ENCODE data around the gene SLC25A23.

- TF ChIP-seq, protein P1, sequence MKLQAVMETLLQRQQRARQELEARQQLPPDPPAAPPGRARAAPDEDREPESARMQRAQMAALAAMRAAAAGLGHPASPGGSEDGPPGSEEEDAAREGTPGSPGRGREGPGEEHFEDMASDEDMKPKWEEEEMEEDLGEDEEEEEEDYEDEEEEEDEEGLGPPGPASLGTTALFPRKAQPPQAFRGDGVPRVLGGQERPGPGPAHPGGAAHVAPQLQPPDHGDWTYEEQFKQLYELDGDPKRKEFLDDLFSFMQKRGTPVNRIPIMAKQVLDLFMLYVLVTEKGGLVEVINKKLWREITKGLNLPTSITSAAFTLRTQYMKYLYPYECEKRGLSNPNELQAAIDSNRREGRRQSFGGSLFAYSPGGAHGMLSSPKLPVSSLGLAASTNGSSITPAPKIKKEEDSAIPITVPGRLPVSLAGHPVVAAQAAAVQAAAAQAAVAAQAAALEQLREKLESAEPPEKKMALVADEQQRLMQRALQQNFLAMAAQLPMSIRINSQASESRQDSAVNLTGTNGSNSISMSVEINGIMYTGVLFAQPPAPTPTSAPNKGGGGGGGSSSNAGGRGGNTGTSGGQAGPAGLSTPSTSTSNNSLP (IDR thresholded peaks at IDR 0.05; ENCODE audit: borderline replicate concordance, low read depth, low read length): no peak
- no peak for TF ChIP-seq SREBF1 (IDR thresholded peaks at IDR 0.05; ENCODE audit: borderline replicate concordance, low read depth, low read length)
These were observed 7.4 kb downstream of the SLC25A23 start for GRCh38 chr19:6452223-6452614.

All from K562 (cell line).